H1 (cell line): ENCODE data around the gene CDH16. TPM values are rescaled to one million over a fixed set of nuclear protein-coding genes. Genes with fewer than 3 reads are reported as not detected.
A peak's percentile ranks its signal among the peaks of the same experiment; 100 is the strongest.

Source experiments
- CTCF ChIA-PET: fragments of 300-600 bp; sonication (Branson Sonifier 250); formaldehyde crosslinking; loops from one replicate; lab custom pipeline; 2021; ENCODE audit not compliant: partially characterized antibody; lab: Charles Lee
- POLR2A ChIA-PET: fragments of 300-600 bp; sonication (Branson Sonifier 250); formaldehyde crosslinking; loops from one replicate; lab custom pipeline; 2021; ENCODE audit warnings: inconsistent platforms; ENCODE audit not compliant: partially characterized antibody; lab: Charles Lee
- DNase-seq, 2 experiments: peaks; one replicate each; pipeline versions ENCODE4 v3.0.0 to v3.0.0-alpha.2; 2010 to 2022; ENCODE audit warnings: low spot score in 2 of 2, low read depth in 1 of 2, mixed read lengths in 1 of 2
- FAIRE-seq: peaks from 2 replicates; lab custom pipeline; 2011; peaks lifted over from hg19 to GRCh38; lab: Jason Lieb, UNC
- H2AFZ ChIP-seq: 2 replicates; pipeline ENCODE4 v1.8.1; 2012; ENCODE audit warnings: low read length, inconsistent platforms
- H2AK5ac ChIP-seq: 2 replicates; pipeline ENCODE4 v1.6.1; 2013; ENCODE audit warnings: low read depth, low read length
- H2BK120ac ChIP-seq: replicated peaks from 2 replicates; pipeline ENCODE3; 2013; ENCODE audit warnings: low read depth, low read length, inconsistent platforms
- H2BK12ac ChIP-seq: 2 replicates; pipeline ENCODE4 v1.6.1; 2013; ENCODE audit warnings: low read depth, low read length
- H2BK15ac ChIP-seq: 2 replicates; pipeline ENCODE4 v1.6.1; 2013; ENCODE audit warnings: low read length
- H2BK20ac ChIP-seq: 2 replicates; pipeline ENCODE4 v1.6.1; 2013; ENCODE audit warnings: low read length
- H2BK5ac ChIP-seq: 2 replicates; pipeline ENCODE4 v1.6.1; 2013; ENCODE audit warnings: low read depth, low read length
- H3K14ac ChIP-seq: 2 replicates; pipeline ENCODE4 v1.6.1; 2013; ENCODE audit warnings: inconsistent platforms; ENCODE audit not compliant: insufficient read length
- H3K18ac ChIP-seq: 2 replicates; pipeline ENCODE4 v1.6.1; 2013; ENCODE audit warnings: low read length; ENCODE audit errors: extremely low read depth
- H3K23ac ChIP-seq: 2 replicates; pipeline ENCODE4 v1.6.1; 2013; ENCODE audit warnings: inconsistent platforms; ENCODE audit not compliant: insufficient read length
- H3K23me2 ChIP-seq: 2 replicates; pipeline ENCODE4 v1.6.1; 2013; ENCODE audit warnings: low read depth, low read length
- H3K27ac ChIP-seq: 2 replicates; pipeline ENCODE4 v1.6.1; 2011; ENCODE audit warnings: low read depth, low read length, inconsistent platforms
- H3K27me3 ChIP-seq, 4 experiments: replicated peaks in 1 of 4; 1 replicate in 1 of 4; 2 replicates in 3 of 4; pipeline versions ENCODE4 v1.6.1 to v1.8.1; 2011 to 2013; ENCODE audit warnings: low read length in 3 of 4, mild to moderate bottlenecking in 3 of 4, inconsistent platforms in 2 of 4, mixed read lengths in 2 of 4, moderate library complexity in 1 of 4; ENCODE audit not compliant: control insufficient read depth in 3 of 4, insufficient read depth in 3 of 4; ENCODE audit errors: extremely low read depth in 1 of 4
- H3K36me3 ChIP-seq, 4 experiments: 2 replicates each; pipeline versions ENCODE4 v1.6.1 to v1.8.1; 2011 to 2013; ENCODE audit warnings: mild to moderate bottlenecking in 4 of 4, low read length in 3 of 4, moderate library complexity in 2 of 4, control low read depth in 1 of 4, inconsistent platforms in 1 of 4; ENCODE audit not compliant: insufficient read depth in 4 of 4, control insufficient read depth in 2 of 4
- H3K4ac ChIP-seq: replicated peaks from 2 replicates; pipeline ENCODE3; 2013; ENCODE audit warnings: low read length, low read depth, mixed read lengths, inconsistent platforms; ENCODE audit not compliant: insufficient read length
- H3K4me1 ChIP-seq, 4 experiments: replicated peaks in 1 of 4; 1 replicate in 1 of 4; 2 replicates in 3 of 4; pipeline versions ENCODE4 v1.6.1 to v1.8.1; 2011 to 2013; ENCODE audit warnings: low read length in 3 of 4, inconsistent platforms in 2 of 4, mixed read lengths in 1 of 4; ENCODE audit not compliant: insufficient read depth in 4 of 4, control insufficient read depth in 3 of 4
- H3K4me2 ChIP-seq, 2 experiments: 2 replicates each; pipeline versions ENCODE4 v1.6.1 to v1.8.1; 2011 to 2013; ENCODE audit warnings: low read depth in 2 of 2, low read length in 2 of 2, control low read depth in 1 of 2, inconsistent platforms in 1 of 2, mild to moderate bottlenecking in 1 of 2; ENCODE audit not compliant: insufficient read depth in 1 of 2
- H3K4me3 ChIP-seq, 4 experiments: fragments of 200-600, 300-600 bp in 1 of 4; sonication (generic), shearing (Covaris generic), sonication (Bioruptor Twin) in 1 of 4; 2 replicates each; pipeline versions ENCODE4 v1.5.1 to v1.8.1; 2011 to 2016; ENCODE audit warnings: low read length in 4 of 4, low read depth in 3 of 4, control low read depth in 2 of 4, inconsistent platforms in 2 of 4, mild to moderate bottlenecking in 2 of 4, mixed read lengths in 1 of 4, moderate library complexity in 1 of 4; ENCODE audit not compliant: insufficient read depth in 2 of 4; ENCODE audit errors: extremely low read depth in 1 of 4
- H3K56ac ChIP-seq: replicated peaks from 2 replicates; pipeline ENCODE3; 2013; ENCODE audit warnings: low read depth, mild to moderate bottlenecking, mixed read lengths, low read length, inconsistent platforms; ENCODE audit not compliant: insufficient read length
- H3K79me1 ChIP-seq: 2 replicates; pipeline ENCODE4 v1.6.1; 2013; ENCODE audit warnings: low read depth, low read length, control low read depth
- H3K79me2 ChIP-seq, 2 experiments: 2 replicates each; pipeline versions ENCODE4 v1.6.1 to v1.8.1; 2012 to 2013; ENCODE audit warnings: low read length in 2 of 2, mild to moderate bottlenecking in 2 of 2, inconsistent platforms in 1 of 2; ENCODE audit not compliant: insufficient read depth in 2 of 2, control insufficient read depth in 1 of 2
- H3K9ac ChIP-seq, 4 experiments: replicated peaks in 1 of 4; 1 replicate in 1 of 4; 2 replicates in 3 of 4; pipeline versions ENCODE4 v1.6.1 to v1.8.1; 2011 to 2013; ENCODE audit warnings: low read depth in 3 of 4, low read length in 3 of 4, control low read depth in 2 of 4, mild to moderate bottlenecking in 2 of 4, moderate library complexity in 2 of 4, inconsistent platforms in 1 of 4; ENCODE audit errors: extremely low read depth in 1 of 4
- H3K9me3 ChIP-seq, 2 experiments: 2 replicates each; pipeline versions ENCODE4 v1.6.1 to v1.8.1; 2012 to 2013; ENCODE audit warnings: mild to moderate bottlenecking in 2 of 2, moderate library complexity in 2 of 2, control low read depth in 1 of 2, inconsistent platforms in 1 of 2, low read depth in 1 of 2, low read length in 1 of 2, mixed read lengths in 1 of 2; ENCODE audit not compliant: insufficient read depth in 2 of 2
- H4K20me1 ChIP-seq, 2 experiments: replicated peaks in 1 of 2; 2 replicates each; pipeline versions ENCODE3 to v1.8.1; 2011 to 2013; ENCODE audit warnings: inconsistent platforms in 2 of 2, low read length in 2 of 2, mild to moderate bottlenecking in 1 of 2; ENCODE audit not compliant: insufficient read depth in 2 of 2, control insufficient read depth in 1 of 2
- H4K5ac ChIP-seq: 2 replicates; pipeline ENCODE4 v1.6.1; 2013; ENCODE audit warnings: low read length, low read depth, mixed read lengths, inconsistent platforms; ENCODE audit not compliant: insufficient read length
- H4K8ac ChIP-seq: 2 replicates; pipeline ENCODE4 v1.8.0; 2013; ENCODE audit warnings: mild to moderate bottlenecking, moderate library complexity, low read length, inconsistent platforms; ENCODE audit not compliant: insufficient read depth; ENCODE audit errors: extremely low read depth
- H4K91ac ChIP-seq: replicated peaks from 2 replicates; pipeline ENCODE3; 2013; ENCODE audit warnings: low read length, mixed read lengths, inconsistent platforms; ENCODE audit not compliant: insufficient read length
- CBX5 ChIP-seq: fragments of 300-800, 300-1000 bp; sonication (generic); IDR thresholded peaks from 2 replicates; pipeline ENCODE4 v1.7.1; 2016; ENCODE audit warnings: antibody characterized with exemption, low read length, low read depth
- EZH2 ChIP-seq: fragments of 200-600 bp; sonication (generic); IDR thresholded peaks from 2 replicates; pipeline ENCODE4 v1.7.1; 2012; ENCODE audit warnings: low read depth, mild to moderate bottlenecking, moderate library complexity, low read length, inconsistent platforms; ENCODE audit not compliant: severe bottlenecking
- HDAC2 ChIP-seq, 2 experiments: fragments of 300-600 bp in 1 of 2; sonication (generic) in 1 of 2; IDR thresholded peaks; 2 replicates each; pipeline ENCODE4 v1.6.1; 2011 to 2012; ENCODE audit warnings: low read depth in 2 of 2, low read length in 2 of 2, mild to moderate bottlenecking in 2 of 2, moderate library complexity in 2 of 2, borderline replicate concordance in 1 of 2, inconsistent platforms in 1 of 2
- HDAC6 ChIP-seq: IDR thresholded peaks from one replicate; pipeline ENCODE4 v1.7.1; 2012; ENCODE audit warnings: low read depth, mild to moderate bottlenecking, inconsistent platforms, low read length, moderate library complexity
- KDM4A ChIP-seq: IDR thresholded peaks from one replicate; pipeline ENCODE4 v1.7.1; 2012; ENCODE audit warnings: low read depth, mild to moderate bottlenecking, moderate library complexity, low read length, inconsistent platforms; ENCODE audit not compliant: severe bottlenecking
- PHF8 ChIP-seq: fragments of 200-600 bp; sonication (generic); conservative IDR thresholded peaks from 2 replicates; pipeline ENCODE4 v1.7.1; 2012; ENCODE audit warnings: low read depth, mild to moderate bottlenecking, inconsistent platforms, low read length, moderate library complexity
- POU5F1 ChIP-seq: IDR thresholded peaks from 2 replicates; pipeline ENCODE4 v1.6.1; 2011; ENCODE audit warnings: low read depth, mild to moderate bottlenecking, low read length, moderate library complexity
- SUZ12 ChIP-seq: fragments of 200-600 bp; sonication (generic); IDR thresholded peaks from 2 replicates; pipeline ENCODE4 v1.6.1; 2012; ENCODE audit warnings: mild to moderate bottlenecking, inconsistent platforms, low read length, moderate library complexity, mixed read lengths
- YY1 ChIP-seq: IDR thresholded peaks from 2 replicates; pipeline ENCODE4 v1.6.1; 2011; ENCODE audit warnings: low read depth, mild to moderate bottlenecking, low read length
- WGBS, 2 experiments: shearing (Covaris generic) in 1 of 2; methylation state at CpG; one replicate each; pipeline versions ENCODE4 v1.1.6 to v1.1.7; 2013 to 2015; ENCODE audit warnings: low lambda C conversion rate in 2 of 2, mixed read lengths in 2 of 2, inconsistent platforms in 1 of 2, low coverage in 1 of 2, missing lambda C conversion rate in 1 of 2; ENCODE audit not compliant: insufficient replicate concordance in 2 of 2, insufficient coverage in 1 of 2, insufficient read length in 1 of 2; ENCODE audit errors: extremely low coverage in 1 of 2, missing lambda C conversion rate in 1 of 2; 5-methylcytosine and 5-hydroxymethylcytosine counted together
- polyA plus RNA-seq, 7 experiments: library from polyadenylated mRNA; depleted of rRNA in 3 of 7; stranded (reverse) in 5 of 7; unstranded in 2 of 7; fragments of >200 nt in 5 of 7; fragments of 200-250 nt in 2 of 7; gene quantifications; 1 replicate in 5 of 7; 2 replicates in 1 of 7; 4 replicates in 1 of 7; pipeline versions ENCODE4 v1.2.1 to v1.2.3, GENCODE V29; 2011 to 2013; ENCODE audit warnings: missing spikeins in 2 of 7, mixed read lengths in 2 of 7
- total RNA-seq: library from RNA; stranded (reverse); fragmentation: NEBNext Ultra II Directional; extraction: Animal tissue kit (Norgen Biotek cat#: 25700); gene quantifications from 2 replicates; pipeline ENCODE4 v1.2.1, GENCODE V29; 2021

Gene CDH16
- total and polyA plus RNA-seq, 2 of the 8 experiments (the other 6 are each of a cell fraction or from before 2014, with no cell fraction given): not detected

DNA sequence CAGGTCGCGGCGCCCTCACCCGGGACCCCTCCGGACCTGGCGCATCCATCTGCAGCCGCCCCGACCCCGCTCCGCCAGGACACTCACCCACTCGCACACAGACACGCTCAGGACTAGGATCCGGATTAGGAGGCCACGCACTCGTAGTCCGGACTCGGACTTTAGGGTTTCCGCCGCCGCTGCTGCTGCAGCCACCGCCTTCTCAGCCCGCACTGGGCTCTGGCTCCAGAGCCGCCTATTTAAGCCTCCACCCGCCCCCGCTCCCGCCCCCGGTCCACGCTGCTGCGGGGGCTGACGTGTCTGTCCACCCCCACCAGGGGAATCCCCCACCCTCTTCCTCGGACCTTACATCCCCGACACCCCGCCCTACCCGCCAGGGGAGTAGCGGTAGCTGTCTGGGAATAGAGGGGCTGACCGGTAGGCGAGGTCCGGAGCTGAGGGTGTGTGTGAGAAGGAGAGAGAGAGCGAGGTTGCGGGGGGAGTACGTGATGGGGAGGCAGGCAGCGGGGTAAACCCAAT lies 6.7 kb upstream of the CDH16 start, which contains the start of gene RRAD:
TSS of gene RRAD (minus strand) at position 214 of the 519 bp plus-strand sequence. CDS start 356 bp downstream, outside the sequence.
- 21% methylated on average over 11 of the region's 42 CpGs; no CpG with 5 or more reads in 1 of the 2 experiments for WGBS, 2 experiments
- Histone ChIP-seq H3K27ac (no peak within 1 kb of the TSS), H4K8ac (peak within 1 kb of the TSS; percentile 22; the same call in 1 of the 2 replicates), H3K23me2 (peaks cover 4% of the 10 kb centered on the region; the same call in 1 of the 2 replicates), H2BK120ac (no peak within 1 kb of the TSS), H3K9me3 (no peaks in the 10 kb centered on the region), H2BK20ac (no peak within 1 kb of the TSS), H3K27me3 (peaks cover 14 to 43% (median 35%) of the 10 kb centered on the region in 4 experiments; a peak in 6 of 7 replicates), H3K36me3 (no peaks in the 10 kb centered on the region; a peak in 1 of 8 replicates), H2AFZ (no peak within 1 kb of the TSS), H2BK12ac (no peak within 1 kb of the TSS), H4K91ac (no peak within 1 kb of the TSS), H3K4me1 (peaks cover 0 to 8% (median under 1%) of the 10 kb centered on the region in 4 experiments; a peak in 4 of 7 replicates), H3K18ac (no peak within 1 kb of the TSS), H2BK15ac (no peak within 1 kb of the TSS; the same call in 1 of the 2 replicates), H4K20me1 (no peaks in the 10 kb centered on the region), H3K4me3 (peak within 1 kb of the TSS; percentile 28 to 67 (median 40)), H2AK5ac (no peak within 1 kb of the TSS), H3K4ac (no peak within 1 kb of the TSS), H3K23ac (no peak within 1 kb of the TSS), H3K79me1 (peaks cover 2% of the 10 kb centered on the region; the same call in 1 of the 2 replicates), H2BK5ac (no peak within 1 kb of the TSS), H3K56ac (no peak within 1 kb of the TSS), H3K14ac (no peak within 1 kb of the TSS), H3K4me2 (peak within 1 kb of the TSS; percentile 40 to 89), H4K5ac (no peak within 1 kb of the TSS), H3K79me2 (no peaks in the 10 kb centered on the region), H3K9ac (no peak within 1 kb of the TSS)
- TF ChIP-seq HDAC2 (IDR thresholded peaks at IDR 0.05; ENCODE audit: borderline replicate concordance in 1 of 2, low read depth in 2 of 2, low read length in 2 of 2): no peak
- no peak for TF ChIP-seq HDAC6
- TF ChIP-seq SUZ12: peak; percentile 83
- no peak for TF ChIP-seq CBX5
- TF ChIP-seq YY1: no peak
- TF ChIP-seq KDM4A: peak; percentile 9
- peak; percentile 81 for TF ChIP-seq EZH2
- TF ChIP-seq PHF8: no peak
- TF ChIP-seq POU5F1: no peak
- ChIA-PET POLR2A (interaction anchor here (1.4 to 2.3 kb wide), 2 partner anchors 14 to 45 kb away, joined by 5 to 7 read pairs; partner anchors contain the start of gene PDP2), CTCF (interaction anchor here (0.6 to 27.5 kb wide), 6 partner anchors 21 to 274 kb away, joined by 3 to 1009 read pairs (median 4); partner anchors contain the start of genes CDH16 and PDP2)
- DNase-seq: peak in 1 of 2 experiments; percentile 67
- FAIRE-seq: no peak
